SK-N-SH (cell line): ENCODE measurements around the gene PRR18. TPM values are rescaled to one million over a fixed set of nuclear protein-coding genes. Genes with fewer than 3 reads are reported as not detected.

Source experiments
- CTCF ChIA-PET: fragments of 300-600, 350-600 bp; formaldehyde crosslinking; extraction: SDS; loops from one replicate; lab custom pipeline; 2021; lab: Yijun Ruan, JAX
- POLR2A ChIA-PET: fragments of 350-600 bp; sonication (Branson Sonifier 250); formaldehyde crosslinking; extraction: SDS; loops from one replicate; lab custom pipeline; 2020; ENCODE audit warnings: antibody characterized with exemption, inconsistent platforms; lab: Yijun Ruan, JAX
- DNase-seq: peaks from one replicate; pipeline ENCODE4 v3.0.0; 2012
- H2AFZ ChIP-seq: fragments of 200-600 bp; sonication (generic); 2 replicates; pipeline ENCODE4 v1.8.1; 2016; ENCODE audit warnings: antibody characterized with exemption, mild to moderate bottlenecking, low read depth
- H3F3A ChIP-seq: fragments of 200-600 bp; sonication (generic); replicated peaks from 2 replicates; pipeline ENCODE3; 2016; ENCODE audit warnings: antibody characterized with exemption, mild to moderate bottlenecking; ENCODE audit not compliant: insufficient read depth
- H3K27ac ChIP-seq, 2 experiments: fragments of 200-500 bp in 1 of 2; fragments of 200-600 bp in 1 of 2; sonication (Bioruptor generic) in 1 of 2; sonication (generic), shearing (Covaris generic) in 1 of 2; 2 replicates each; pipeline versions ENCODE4 v1.5.1 to v1.6.1; 2014 to 2016; ENCODE audit warnings: low read depth in 2 of 2, inconsistent platforms in 1 of 2, low read length in 1 of 2, mild to moderate bottlenecking in 1 of 2, mixed read lengths in 1 of 2
- H3K27me3 ChIP-seq: fragments of 200-600 bp; sonication (generic), shearing (Covaris generic); 2 replicates; pipeline ENCODE4 v1.6.1; 2016; ENCODE audit warnings: mixed run types; ENCODE audit not compliant: insufficient read depth
- H3K36me3 ChIP-seq, 2 experiments: fragments of 200-500 bp in 1 of 2; fragments of 200-600 bp in 1 of 2; sonication (Bioruptor generic) in 1 of 2; sonication (generic) in 1 of 2; replicated peaks in 1 of 2; 2 replicates each; pipeline versions ENCODE3 to v1.5.1; 2014 to 2016; ENCODE audit warnings: low read length in 1 of 2, mild to moderate bottlenecking in 1 of 2; ENCODE audit not compliant: insufficient read depth in 2 of 2, control insufficient read depth in 1 of 2
- H3K4me1 ChIP-seq, 2 experiments: fragments of 200-500 bp in 1 of 2; fragments of 200-600 bp in 1 of 2; sonication (Bioruptor generic) in 1 of 2; sonication (generic), shearing (Covaris generic) in 1 of 2; 2 replicates each; pipeline versions ENCODE4 v1.5.1 to v1.6.1; 2014 to 2016; ENCODE audit warnings: low read depth in 1 of 2, low read length in 1 of 2, mixed run types in 1 of 2; ENCODE audit not compliant: insufficient read depth in 2 of 2, control insufficient read depth in 1 of 2
- H3K4me2 ChIP-seq: fragments of 200-600 bp; sonication (generic), shearing (Covaris generic); 2 replicates; pipeline ENCODE4 v1.6.1; 2017; ENCODE audit warnings: mixed run types
- H3K4me3 ChIP-seq, 2 experiments: fragments of 200-500 bp in 1 of 2; fragments of 200-600 bp in 1 of 2; sonication (Bioruptor generic) in 1 of 2; sonication (generic), shearing (Covaris generic) in 1 of 2; 2 replicates each; pipeline versions ENCODE4 v1.5.1 to v1.8.1; 2014 to 2016; ENCODE audit warnings: low read depth in 2 of 2, inconsistent platforms in 1 of 2, low read length in 1 of 2, mild to moderate bottlenecking in 1 of 2, mixed read lengths in 1 of 2, moderate library complexity in 1 of 2
- H3K79me2 ChIP-seq: fragments of 200-600 bp; sonication (generic); 2 replicates; pipeline ENCODE4 v1.8.1; 2017; ENCODE audit warnings: mild to moderate bottlenecking; ENCODE audit not compliant: insufficient read depth
- H3K9ac ChIP-seq: fragments of 200-600 bp; sonication (generic); 2 replicates; pipeline ENCODE4 v1.6.1; 2017; ENCODE audit warnings: mixed run types
- H3K9me2 ChIP-seq: fragments of 200-600 bp; sonication (generic); 2 replicates; pipeline ENCODE4 v1.6.1; 2017; ENCODE audit warnings: mixed run types
- H3K9me3 ChIP-seq: fragments of 200-600 bp; sonication (generic); 2 replicates; pipeline ENCODE4 v1.6.1; 2017; ENCODE audit warnings: mixed run types, mild to moderate bottlenecking, moderate library complexity
- H4K20me1 ChIP-seq: fragments of 200-600 bp; sonication (generic); 2 replicates; pipeline ENCODE4 v1.6.1; 2017; ENCODE audit warnings: mild to moderate bottlenecking, mixed run types; ENCODE audit not compliant: insufficient read depth
- CHD2 ChIP-seq: fragments of 150-350 bp; IDR thresholded peaks from 2 replicates; pipeline ENCODE4 v1.6.1; 2018; ENCODE audit warnings: low read length; ENCODE audit not compliant: partially characterized antibody
- ELF1 ChIP-seq: IDR thresholded peaks from 2 replicates; pipeline ENCODE4 v1.4.0; 2012
- EP300 ChIP-seq, 2 experiments: IDR thresholded peaks; 2 replicates each; pipeline versions ENCODE4 v1.4.0 to v1.6.1; 2012; ENCODE audit warnings: borderline replicate concordance in 1 of 2, low read depth in 1 of 2, low read length in 1 of 2
- EZH2phosphoT487 ChIP-seq: fragments of 200-600 bp; sonication (generic); IDR thresholded peaks from 2 replicates; pipeline ENCODE4 v1.6.1; 2017; ENCODE audit warnings: low read depth, mixed run types, mild to moderate bottlenecking, antibody characterized with exemption, moderate library complexity, borderline replicate concordance
- FOSL2 ChIP-seq: IDR thresholded peaks from 2 replicates; pipeline ENCODE4 v1.4.0; 2012; ENCODE audit warnings: low read depth, mild to moderate bottlenecking, moderate library complexity, borderline replicate concordance
- FOXM1 ChIP-seq: IDR thresholded peaks from 2 replicates; pipeline ENCODE4 v1.4.0; 2012; ENCODE audit warnings: low read depth, mild to moderate bottlenecking
- NFIC ChIP-seq: IDR thresholded peaks from 2 replicates; pipeline ENCODE4 v1.4.0; 2012; ENCODE audit warnings: borderline replicate concordance
- NRF1 ChIP-seq: IDR thresholded peaks from 2 replicates; pipeline ENCODE4 v1.6.1; 2012; ENCODE audit warnings: low read depth, mild to moderate bottlenecking, low read length
- POLR2AphosphoS5 ChIP-seq: IDR thresholded peaks from 2 replicates; pipeline ENCODE4 v1.6.1; 2012; ENCODE audit warnings: low read depth, low read length
- RXRA ChIP-seq: IDR thresholded peaks from 2 replicates; pipeline ENCODE4 v1.4.0; 2012; ENCODE audit warnings: low read depth, mild to moderate bottlenecking, borderline replicate concordance
- SMC3 ChIP-seq: IDR thresholded peaks from 2 replicates; pipeline ENCODE4 v1.6.1; 2012; ENCODE audit warnings: low read depth, low read length, improper control_type of control experiment
- TAF1 ChIP-seq: IDR thresholded peaks from 2 replicates; pipeline ENCODE4 v1.6.1; 2012; ENCODE audit warnings: low read depth, mild to moderate bottlenecking, low read length, moderate library complexity, borderline replicate concordance
- WGBS: methylation state at CpG from one replicate; pipeline ENCODE4 v1.1.6; 2017; ENCODE audit warnings: low lambda C conversion rate; 5-methylcytosine and 5-hydroxymethylcytosine counted together
- polyA plus RNA-seq, 3 experiments: library from polyadenylated mRNA; depleted of rRNA; stranded (reverse); fragments of >200 nt; gene quantifications; 2 replicates each; pipeline ENCODE4 v1.2.3, GENCODE V29; 2012
- TF ChIP-seq, protein P1 (sequence below): IDR thresholded peaks from 2 replicates; pipeline ENCODE4 v1.4.0; 2012; ENCODE audit warnings: low read depth
- TF ChIP-seq, protein P2 (sequence below): IDR thresholded peaks from 2 replicates; pipeline ENCODE4 v1.4.0; 2012; ENCODE audit warnings: low read depth, borderline replicate concordance
- TF ChIP-seq, protein P3 (sequence below): fragments of 150-350 bp; IDR thresholded peaks from 2 replicates; pipeline ENCODE4 v1.6.1; 2017; ENCODE audit warnings: antibody characterized with exemption, low read length, low read depth, borderline replicate concordance
- TF ChIP-seq, protein P4 (sequence below): fragments of 200-600 bp; sonication (generic); IDR thresholded peaks from 2 replicates; pipeline ENCODE4 v1.6.1; 2017; ENCODE audit warnings: antibody characterized with exemption, mild to moderate bottlenecking, moderate library complexity

Gene PRR18
- polyA plus RNA-seq, 1 of the 3 experiments (the other 2 are of a cell fraction) = 0.02 TPM

DNA sequence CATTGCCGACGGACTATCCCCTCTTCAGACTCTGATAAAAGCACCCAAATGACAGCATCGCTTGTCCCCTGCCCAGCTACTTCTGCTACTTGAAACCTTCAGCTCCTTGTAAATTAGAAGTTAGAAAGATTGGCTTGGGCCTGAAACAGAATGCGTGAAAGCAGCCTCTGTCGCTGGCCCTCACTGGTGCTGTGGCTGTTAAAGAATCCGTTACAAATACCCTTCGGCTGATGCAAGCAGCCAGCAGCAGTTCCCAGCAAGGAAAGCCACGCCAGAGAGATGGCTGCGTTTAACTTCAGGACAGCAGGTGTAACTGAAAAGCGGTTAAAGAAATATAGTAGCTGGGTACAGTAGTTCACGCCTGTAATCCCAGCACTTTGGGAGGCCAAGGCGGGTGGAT is 2.4 kb upstream of the PRR18 start:
- Histone ChIP-seq H3K9ac (no peak overlapping the region), H3K4me1 (peaks cover 0 to 13% of the 10 kb centered on the region in 2 experiments; a peak in 1 of 4 replicates), H3K4me3 (no peak overlapping the region), H3K27me3 (peaks cover 32% of the 10 kb centered on the region), H3K9me2 (no peaks in the 10 kb centered on the region), H3K4me2 (no peak overlapping the region), H3K79me2 (no peaks in the 10 kb centered on the region), H3F3A (no peaks in the 10 kb centered on the region), H3K27ac (no peak overlapping the region), H3K9me3 (no peaks in the 10 kb centered on the region), H4K20me1 (no peaks in the 10 kb centered on the region), H3K36me3 (no peaks in the 10 kb centered on the region), H2AFZ (no peak overlapping the region)
- TF ChIP-seq ELF1 = no peak
- TF ChIP-seq FOXM1 = no peak
- TF ChIP-seq RXRA = no peak
- no peak for TF ChIP-seq NRF1
- TF ChIP-seq POLR2AphosphoS5 = no peak
- TF ChIP-seq, protein P1, sequence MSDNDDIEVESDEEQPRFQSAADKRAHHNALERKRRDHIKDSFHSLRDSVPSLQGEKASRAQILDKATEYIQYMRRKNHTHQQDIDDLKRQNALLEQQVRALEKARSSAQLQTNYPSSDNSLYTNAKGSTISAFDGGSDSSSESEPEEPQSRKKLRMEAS = no peak
- TF ChIP-seq, protein P2, sequence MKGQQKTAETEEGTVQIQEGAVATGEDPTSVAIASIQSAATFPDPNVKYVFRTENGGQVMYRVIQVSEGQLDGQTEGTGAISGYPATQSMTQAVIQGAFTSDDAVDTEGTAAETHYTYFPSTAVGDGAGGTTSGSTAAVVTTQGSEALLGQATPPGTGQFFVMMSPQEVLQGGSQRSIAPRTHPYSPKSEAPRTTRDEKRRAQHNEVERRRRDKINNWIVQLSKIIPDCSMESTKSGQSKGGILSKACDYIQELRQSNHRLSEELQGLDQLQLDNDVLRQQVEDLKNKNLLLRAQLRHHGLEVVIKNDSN = no peak
- no peak for TF ChIP-seq TAF1
- TF ChIP-seq, protein P3, sequence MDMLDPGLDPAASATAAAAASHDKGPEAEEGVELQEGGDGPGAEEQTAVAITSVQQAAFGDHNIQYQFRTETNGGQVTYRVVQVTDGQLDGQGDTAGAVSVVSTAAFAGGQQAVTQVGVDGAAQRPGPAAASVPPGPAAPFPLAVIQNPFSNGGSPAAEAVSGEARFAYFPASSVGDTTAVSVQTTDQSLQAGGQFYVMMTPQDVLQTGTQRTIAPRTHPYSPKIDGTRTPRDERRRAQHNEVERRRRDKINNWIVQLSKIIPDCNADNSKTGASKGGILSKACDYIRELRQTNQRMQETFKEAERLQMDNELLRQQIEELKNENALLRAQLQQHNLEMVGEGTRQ = no peak
- TF ChIP-seq, protein P4, sequence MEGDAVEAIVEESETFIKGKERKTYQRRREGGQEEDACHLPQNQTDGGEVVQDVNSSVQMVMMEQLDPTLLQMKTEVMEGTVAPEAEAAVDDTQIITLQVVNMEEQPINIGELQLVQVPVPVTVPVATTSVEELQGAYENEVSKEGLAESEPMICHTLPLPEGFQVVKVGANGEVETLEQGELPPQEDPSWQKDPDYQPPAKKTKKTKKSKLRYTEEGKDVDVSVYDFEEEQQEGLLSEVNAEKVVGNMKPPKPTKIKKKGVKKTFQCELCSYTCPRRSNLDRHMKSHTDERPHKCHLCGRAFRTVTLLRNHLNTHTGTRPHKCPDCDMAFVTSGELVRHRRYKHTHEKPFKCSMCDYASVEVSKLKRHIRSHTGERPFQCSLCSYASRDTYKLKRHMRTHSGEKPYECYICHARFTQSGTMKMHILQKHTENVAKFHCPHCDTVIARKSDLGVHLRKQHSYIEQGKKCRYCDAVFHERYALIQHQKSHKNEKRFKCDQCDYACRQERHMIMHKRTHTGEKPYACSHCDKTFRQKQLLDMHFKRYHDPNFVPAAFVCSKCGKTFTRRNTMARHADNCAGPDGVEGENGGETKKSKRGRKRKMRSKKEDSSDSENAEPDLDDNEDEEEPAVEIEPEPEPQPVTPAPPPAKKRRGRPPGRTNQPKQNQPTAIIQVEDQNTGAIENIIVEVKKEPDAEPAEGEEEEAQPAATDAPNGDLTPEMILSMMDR = no peak
- TF ChIP-seq FOSL2 = no peak
- TF ChIP-seq CHD2 = no peak
- TF ChIP-seq EP300 (IDR thresholded peaks at IDR 0.05; ENCODE audit: borderline replicate concordance in 1 of 2, low read depth in 1 of 2, low read length in 1 of 2) = no peak
- no peak for TF ChIP-seq EZH2phosphoT487
- no peak for TF ChIP-seq NFIC
- no peak for TF ChIP-seq SMC3
- DNase-seq = no peak
- WGBS = 88% methylated on average over 9 of the region's 12 CpGs
- POLR2A ChIA-PET = no interaction called here
- CTCF ChIA-PET = interaction anchor here (0.9 to 1.9 kb wide), 5 partner anchors 8 to 464 kb away, joined by 3 to 5 read pairs (median 3); no protein-coding TSS in a partner anchor
